GM12872 (cell line): Measurements from ENCODE around the gene CFAP100.

ENCODE experiments used
- TF ChIP-seq, protein P1 (sequence below): IDR thresholded peaks from 3 replicates; pipeline ENCODE4 v1.5.1; 2011; ENCODE audit warnings: low read depth, mild to moderate bottlenecking, low read length, moderate library complexity; ENCODE audit not compliant: insufficient read depth

CFAP100 gene

DNA sequence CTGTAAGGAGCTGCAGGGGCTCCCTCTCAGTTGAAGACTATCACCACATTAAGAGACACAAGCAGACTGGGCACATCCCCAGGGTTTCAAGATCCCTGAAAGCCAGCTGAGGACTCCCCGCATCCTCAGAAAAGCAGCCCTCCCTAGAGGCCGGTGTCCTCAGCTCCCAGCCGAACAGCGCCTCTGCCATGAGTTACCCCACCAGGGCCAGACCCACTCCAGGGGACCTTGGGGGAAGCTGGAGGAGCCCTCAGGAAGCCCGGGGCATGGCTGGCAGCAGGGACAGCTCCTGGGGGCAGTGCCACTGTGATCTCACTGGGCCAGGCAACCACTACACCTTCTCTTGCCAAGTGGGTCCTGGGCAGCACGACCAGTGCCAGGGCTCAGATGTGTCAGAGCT, 45.6 kb upstream of the CFAP100 start:
- TF ChIP-seq, protein P1, sequence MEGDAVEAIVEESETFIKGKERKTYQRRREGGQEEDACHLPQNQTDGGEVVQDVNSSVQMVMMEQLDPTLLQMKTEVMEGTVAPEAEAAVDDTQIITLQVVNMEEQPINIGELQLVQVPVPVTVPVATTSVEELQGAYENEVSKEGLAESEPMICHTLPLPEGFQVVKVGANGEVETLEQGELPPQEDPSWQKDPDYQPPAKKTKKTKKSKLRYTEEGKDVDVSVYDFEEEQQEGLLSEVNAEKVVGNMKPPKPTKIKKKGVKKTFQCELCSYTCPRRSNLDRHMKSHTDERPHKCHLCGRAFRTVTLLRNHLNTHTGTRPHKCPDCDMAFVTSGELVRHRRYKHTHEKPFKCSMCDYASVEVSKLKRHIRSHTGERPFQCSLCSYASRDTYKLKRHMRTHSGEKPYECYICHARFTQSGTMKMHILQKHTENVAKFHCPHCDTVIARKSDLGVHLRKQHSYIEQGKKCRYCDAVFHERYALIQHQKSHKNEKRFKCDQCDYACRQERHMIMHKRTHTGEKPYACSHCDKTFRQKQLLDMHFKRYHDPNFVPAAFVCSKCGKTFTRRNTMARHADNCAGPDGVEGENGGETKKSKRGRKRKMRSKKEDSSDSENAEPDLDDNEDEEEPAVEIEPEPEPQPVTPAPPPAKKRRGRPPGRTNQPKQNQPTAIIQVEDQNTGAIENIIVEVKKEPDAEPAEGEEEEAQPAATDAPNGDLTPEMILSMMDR = no peak

- TF ChIP-seq, protein P1 = no peak
Measured at GRCh38 chr3:126349611-126350501, 44.9 kb upstream of the CFAP100 start.

DNA sequence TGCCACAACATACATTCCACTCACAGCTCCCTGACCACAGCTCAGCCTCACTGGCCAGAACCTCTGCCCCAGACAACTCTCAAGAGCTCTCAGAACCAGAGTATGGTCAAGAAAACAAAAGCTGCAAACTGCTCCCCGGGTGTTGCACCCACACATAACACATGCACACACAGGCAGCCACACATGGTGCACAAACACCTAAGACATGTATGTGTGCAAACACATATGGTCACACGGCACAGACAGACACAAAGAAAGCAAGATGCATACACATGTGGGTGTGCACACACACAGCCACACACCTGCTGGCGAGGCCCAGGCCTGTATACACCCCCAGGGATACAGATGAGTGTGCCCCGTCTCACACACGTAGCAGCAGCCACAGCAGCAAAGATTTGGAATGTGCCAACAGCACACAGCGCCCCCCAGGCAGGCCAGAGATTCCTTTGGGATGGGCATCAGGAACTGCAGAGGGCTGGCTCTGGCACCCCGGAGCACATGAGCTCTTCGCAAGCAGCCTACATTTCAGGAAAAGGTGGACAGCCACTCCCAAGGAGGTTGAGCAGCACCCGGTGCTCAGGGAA, 44.1 kb upstream of the CFAP100 start:
- TF ChIP-seq, protein P1 = no peak

- TF ChIP-seq, protein P1 = no peak
Measured at GRCh38 chr3:126351086-126351770, 43.5 kb upstream of the CFAP100 start.

DNA sequence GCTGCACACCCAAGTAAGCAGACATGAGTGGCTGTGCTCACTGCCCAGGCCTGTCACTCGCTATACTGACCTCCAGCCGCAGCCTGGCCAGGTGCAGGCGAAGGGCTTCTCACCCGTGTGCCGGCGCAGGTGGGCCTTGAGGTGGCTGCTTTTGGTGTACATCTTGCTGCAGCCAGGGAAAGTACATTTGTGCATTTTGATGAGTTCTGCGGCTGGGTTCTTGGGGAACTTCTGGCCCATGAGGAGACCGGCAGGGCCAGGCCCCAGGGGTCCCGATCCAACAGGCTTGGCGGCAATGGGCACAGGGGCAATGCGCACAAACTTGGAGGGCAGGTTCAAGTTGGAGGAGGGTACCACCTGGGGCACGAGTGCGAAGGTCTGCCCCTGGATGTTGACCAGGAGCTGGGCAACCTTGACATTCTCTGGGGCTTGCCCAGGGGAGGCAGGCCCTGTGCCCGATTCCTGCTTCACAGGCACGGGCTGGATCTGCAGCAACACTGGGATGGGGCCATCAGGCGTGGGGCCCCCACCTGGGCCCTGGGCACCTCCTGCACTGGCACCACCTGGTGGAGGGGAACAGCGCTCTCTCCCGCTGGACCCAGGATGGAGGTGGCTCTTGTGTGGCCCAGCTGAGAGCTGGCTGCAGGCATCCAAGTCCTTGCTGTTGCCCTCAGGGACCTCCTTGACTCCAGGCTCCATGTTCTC, 42.8 kb upstream of the CFAP100 start:
- TF ChIP-seq, protein P1 = 0 out of 3 replicates have a peak, but pooled peaks have one; percentile 20

- TF ChIP-seq, protein P1 = no peak
Measured at GRCh38 chr3:126352476-126353454, 41.9 kb upstream of the CFAP100 start.
